ENCODE measurements around the gene VPS33B.

Gene VPS33B

DNA sequence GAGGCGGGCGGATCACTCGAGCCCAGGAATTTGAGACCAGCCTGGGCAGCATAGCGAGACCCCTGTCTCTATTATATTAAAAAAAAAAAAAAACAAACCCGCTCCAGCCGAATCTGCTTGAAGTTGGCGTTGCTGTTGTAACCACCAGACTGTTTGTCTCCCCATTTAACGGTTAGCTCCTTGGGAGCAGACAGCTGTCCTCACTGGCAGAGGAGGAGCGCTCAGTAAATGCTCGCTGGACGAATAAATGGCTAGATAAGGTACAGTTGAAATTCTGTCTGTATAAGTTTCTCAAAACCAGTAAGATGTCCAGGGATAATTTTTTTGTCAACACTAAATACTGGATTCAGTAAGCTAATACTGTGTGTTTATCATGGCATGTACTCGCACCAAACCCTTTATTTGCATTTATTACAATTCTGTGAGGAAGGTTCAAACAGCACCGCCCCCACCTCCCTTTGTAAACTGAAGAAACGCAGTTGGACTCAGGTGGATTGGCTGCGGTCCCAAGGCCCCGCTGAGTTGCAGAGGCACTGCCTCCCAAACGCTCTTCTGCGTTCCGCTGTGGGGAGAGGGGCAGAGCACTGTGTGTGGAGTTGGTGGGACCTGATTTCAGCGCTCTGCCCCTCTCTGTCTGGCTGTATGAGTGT, 66.6 kb downstream of the VPS33B start:
- peaks cover 79% of the 10 kb centered on the region for H3K36me3 Mint-ChIP-seq (ENCODE audit: low read depth)
- no peak for DNase-seq
- peak overlapping the region; percentile 98 for H3K27ac Mint-ChIP-seq
- no peaks in the 10 kb centered on the region for H3K9me3 Mint-ChIP-seq
- H3K27me3 Mint-ChIP-seq = no peaks in the 10 kb centered on the region
- peak overlapping the region; percentile 89 for H3K4me3 Mint-ChIP-seq
- peaks cover 23% of the 10 kb centered on the region for H3K4me1 Mint-ChIP-seq (ENCODE audit: low read depth)

DNA sequence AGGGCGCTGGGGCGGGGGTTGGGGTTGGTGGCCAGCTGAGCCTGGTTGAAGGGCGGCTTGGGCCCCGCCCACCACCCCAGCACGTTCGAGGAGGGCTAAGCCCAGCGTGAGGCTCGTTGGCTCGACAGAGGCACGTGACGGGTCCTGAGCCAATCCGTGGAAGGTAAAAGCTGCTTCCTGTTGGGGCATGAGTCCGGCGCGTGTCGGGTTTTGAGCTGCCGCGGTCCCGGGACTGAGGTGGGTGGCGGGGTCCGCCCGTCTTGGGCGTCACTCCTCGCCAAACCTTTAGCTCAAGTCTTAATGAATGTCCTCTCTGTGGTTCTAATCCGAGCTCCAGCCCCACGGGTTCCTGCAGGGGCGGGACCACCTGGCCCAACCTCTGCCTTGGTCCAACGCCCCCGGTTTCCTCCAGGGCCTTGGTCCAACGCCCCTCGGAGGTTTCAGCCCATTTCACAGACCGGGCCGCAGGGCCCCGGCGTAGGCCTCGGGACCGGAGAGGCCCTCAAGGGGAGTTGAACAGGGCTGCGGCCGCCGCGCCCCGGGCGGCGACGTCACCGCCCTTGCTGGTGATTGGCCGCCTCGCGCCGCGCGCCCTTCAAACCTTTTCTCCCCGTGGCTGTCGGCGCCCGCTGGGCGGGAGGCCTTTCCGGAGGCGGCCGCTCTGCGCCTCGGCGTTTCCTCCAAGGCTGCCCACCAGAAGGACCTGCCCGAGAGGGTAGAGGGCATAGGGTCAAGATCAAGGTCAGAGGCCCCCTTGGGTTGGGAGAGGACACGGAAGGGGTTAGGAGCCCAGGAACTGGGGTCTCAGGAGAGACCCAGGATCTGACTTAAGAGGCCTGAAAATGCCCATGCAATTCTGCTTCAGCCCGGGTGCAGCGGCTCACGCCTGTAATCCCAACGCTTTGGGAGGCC, 67.4 kb downstream of the VPS33B start, which contains the start of gene RCCD1:
TSS of gene RCCD1 (plus strand) at position 173 of the 912 bp plus-strand sequence. CDS start 1,851 bp downstream, outside the sequence.
- Mint-ChIP-seq H3K4me1 (ENCODE audit: low read depth) (peaks cover 23% of the 10 kb centered on the region), H3K27ac (peak within 1 kb of the TSS; percentile 98), H3K36me3 (ENCODE audit: low read depth) (peaks cover 79% of the 10 kb centered on the region), H3K4me3 (peak within 1 kb of the TSS; percentile 89), H3K9me3 (no peaks in the 10 kb centered on the region), H3K27me3 (no peaks in the 10 kb centered on the region)
- DNase-seq = peak; percentile 92

DNA sequence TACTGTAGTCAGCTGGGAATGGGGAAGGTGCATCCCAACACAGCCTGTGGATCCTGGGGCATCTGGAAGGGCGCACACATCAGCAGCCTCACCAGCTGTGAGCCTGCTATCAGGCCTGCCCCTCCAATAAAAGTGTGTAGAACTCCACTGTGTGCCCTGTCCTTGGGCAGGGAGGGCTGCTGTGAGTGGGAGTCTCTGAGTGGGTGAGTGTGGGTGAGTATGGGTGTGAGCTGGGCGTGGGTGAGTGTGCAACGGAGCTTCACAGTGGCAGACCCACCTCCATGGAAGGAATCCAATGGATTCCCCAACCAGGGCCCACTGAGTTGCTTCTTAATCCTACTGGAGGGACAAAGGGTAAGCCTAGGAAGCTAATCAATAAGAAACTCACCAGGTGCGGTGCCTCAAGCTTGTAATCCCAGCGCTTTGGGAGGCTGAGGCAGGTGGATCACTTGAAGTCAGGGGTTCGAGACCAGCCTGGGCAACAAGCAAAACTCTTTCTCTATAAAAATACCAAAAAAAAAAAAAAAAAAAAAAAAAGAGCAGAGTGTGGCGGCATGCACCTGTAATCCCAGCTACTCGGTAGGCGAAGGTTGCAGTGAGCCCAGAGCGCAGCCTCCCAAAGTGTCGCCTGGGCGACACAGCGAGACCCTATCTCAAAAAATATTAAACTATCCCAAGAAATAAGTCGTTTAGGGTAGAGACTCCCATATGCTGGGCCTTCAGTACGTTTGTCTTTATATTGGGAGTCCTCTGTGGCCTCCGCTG, 68.3 kb downstream of the VPS33B start:
- no peak for DNase-seq
- Mint-ChIP-seq H3K4me1 (ENCODE audit: low read depth) (peaks cover 23% of the 10 kb centered on the region), H3K36me3 (ENCODE audit: low read depth) (peaks cover 79% of the 10 kb centered on the region), H3K27me3 (no peaks in the 10 kb centered on the region), H3K4me3 (peak overlapping the region; percentile 89), H3K27ac (peak overlapping the region; percentile 98), H3K9me3 (no peaks in the 10 kb centered on the region)

DNA sequence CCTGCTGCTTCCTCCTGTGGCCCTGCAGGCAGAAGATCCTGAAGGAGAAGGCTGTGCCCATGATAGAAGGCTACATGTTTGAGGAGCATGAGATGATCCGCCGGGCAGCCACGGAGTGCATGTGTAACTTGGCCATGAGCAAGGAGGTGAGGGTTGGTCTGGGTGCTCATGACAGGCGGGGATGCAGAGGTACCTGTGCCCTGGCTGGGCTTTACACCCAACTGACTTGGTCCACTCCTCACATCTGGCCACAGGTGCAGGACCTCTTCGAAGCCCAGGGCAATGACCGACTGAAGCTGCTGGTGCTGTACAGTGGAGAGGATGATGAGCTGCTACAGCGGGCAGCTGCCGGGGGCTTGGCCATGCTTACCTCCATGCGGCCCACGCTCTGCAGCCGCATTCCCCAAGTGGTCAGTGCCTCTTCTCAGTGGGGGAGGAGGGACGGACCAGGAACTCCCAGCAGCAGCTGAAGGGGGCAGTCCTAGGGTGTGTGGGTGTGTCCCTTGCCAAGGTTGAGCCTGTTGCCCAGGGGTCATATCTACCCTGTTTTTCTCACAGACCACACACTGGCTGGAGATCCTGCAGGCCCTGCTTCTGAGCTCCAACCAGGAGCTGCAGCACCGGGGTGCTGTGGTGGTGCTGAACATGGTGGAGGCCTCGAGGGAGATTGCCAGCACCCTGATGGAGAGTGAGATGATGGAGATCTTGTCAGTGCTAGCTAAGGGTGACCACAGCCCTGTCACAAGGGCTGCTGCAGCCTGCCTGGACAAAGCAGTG, 69.3 kb downstream of the VPS33B start:
- peaks cover 81% of the 10 kb centered on the region for H3K36me3 Mint-ChIP-seq (ENCODE audit: low read depth)
- DNase-seq = no peak
- H3K4me1 Mint-ChIP-seq (ENCODE audit: low read depth) = peaks cover 23% of the 10 kb centered on the region
- peak overlapping the region; percentile 41 for H3K27ac Mint-ChIP-seq
- H3K27me3 Mint-ChIP-seq = no peaks in the 10 kb centered on the region
- H3K9me3 Mint-ChIP-seq = no peaks in the 10 kb centered on the region
- no peak overlapping the region for H3K4me3 Mint-ChIP-seq

DNA sequence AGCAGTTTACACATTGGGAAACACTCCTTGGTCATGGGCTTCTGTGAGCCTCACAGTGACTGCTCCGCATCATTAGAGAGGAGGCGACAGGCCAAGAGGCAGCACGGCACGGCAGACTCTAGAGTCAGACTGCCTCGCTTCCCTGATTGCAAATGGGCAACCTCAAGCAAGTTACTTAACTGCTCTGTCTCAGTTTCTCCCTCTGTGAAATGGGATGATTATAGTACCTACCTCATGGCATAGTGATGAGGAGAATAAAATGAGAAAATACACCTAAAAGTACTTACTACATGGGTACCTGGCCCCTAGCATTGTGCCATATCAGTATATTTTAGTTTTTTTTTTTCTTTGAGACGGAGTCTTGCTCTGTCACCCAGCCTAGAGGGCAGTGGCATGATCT, 71.7 kb downstream of the VPS33B start:
- peak overlapping the region; percentile 33 for H3K27ac Mint-ChIP-seq
- H3K36me3 Mint-ChIP-seq (ENCODE audit: low read depth) = peaks cover 88% of the 10 kb centered on the region
- H3K9me3 Mint-ChIP-seq = no peaks in the 10 kb centered on the region
- H3K4me1 Mint-ChIP-seq (ENCODE audit: low read depth) = peaks cover 10% of the 10 kb centered on the region
- no peaks in the 10 kb centered on the region for H3K27me3 Mint-ChIP-seq
- no peak for DNase-seq
- no peak overlapping the region for H3K4me3 Mint-ChIP-seq

- peaks cover 88% of the 10 kb centered on the region for H3K36me3 Mint-ChIP-seq (ENCODE audit: low read depth)
- no peaks in the 10 kb centered on the region for H3K27me3 Mint-ChIP-seq
- no peak overlapping the region for H3K27ac Mint-ChIP-seq
- H3K4me1 Mint-ChIP-seq (ENCODE audit: low read depth) = peaks cover 9% of the 10 kb centered on the region
- H3K9me3 Mint-ChIP-seq = no peaks in the 10 kb centered on the region
- H3K4me3 Mint-ChIP-seq = no peak overlapping the region
- DNase-seq = no peak
These were observed 72.3 kb downstream of the VPS33B start for GRCh38 chr15:90949979-90950675.

Measured in activated T-cell treated with anti-CD3 and anti-CD28 coated beads, Interleukin-2, amount 50 U/mL, for 24 hours (primary cell).